AG04449 (cell line): ENCODE measurements around the gene EHD1.
A peak's percentile ranks its signal among the peaks of the same experiment; 100 is the strongest.

Experiments
- CTCF ChIA-PET: fragments of 350-600 bp; formaldehyde crosslinking; extraction: SDS; loops from one replicate; lab custom pipeline; 2021; ENCODE audit warnings: antibody characterized with exemption; lab: Yijun Ruan, JAX
- POLR2A ChIA-PET: fragments of 400-600, 350-600 bp; formaldehyde crosslinking; extraction: SDS; loops from one replicate; lab custom pipeline; 2020; ENCODE audit warnings: antibody characterized with exemption, inconsistent platforms; lab: Yijun Ruan, JAX
- DNase-seq: peaks from one replicate; pipeline ENCODE4 v3.0.0-alpha.2; 2010; ENCODE audit warnings: low read depth, low spot score
- H3K4me3 ChIP-seq: 2 replicates; pipeline ENCODE4 v1.5.1; 2011; ENCODE audit warnings: low read depth, mild to moderate bottlenecking, control low read depth, low read length
- TF ChIP-seq, protein P1 (sequence below): IDR thresholded peaks from one replicate; pipeline ENCODE4 v1.5.1; 2011; ENCODE audit warnings: mild to moderate bottlenecking, moderate library complexity, low read length, control low read depth, inconsistent platforms; ENCODE audit not compliant: insufficient read depth; ENCODE audit errors: missing control alignments

The EHD1 gene

GRCh38 chr11:64881476-64881875 is 3.1 kb upstream of the EHD1 start:
- TF ChIP-seq, protein P1, sequence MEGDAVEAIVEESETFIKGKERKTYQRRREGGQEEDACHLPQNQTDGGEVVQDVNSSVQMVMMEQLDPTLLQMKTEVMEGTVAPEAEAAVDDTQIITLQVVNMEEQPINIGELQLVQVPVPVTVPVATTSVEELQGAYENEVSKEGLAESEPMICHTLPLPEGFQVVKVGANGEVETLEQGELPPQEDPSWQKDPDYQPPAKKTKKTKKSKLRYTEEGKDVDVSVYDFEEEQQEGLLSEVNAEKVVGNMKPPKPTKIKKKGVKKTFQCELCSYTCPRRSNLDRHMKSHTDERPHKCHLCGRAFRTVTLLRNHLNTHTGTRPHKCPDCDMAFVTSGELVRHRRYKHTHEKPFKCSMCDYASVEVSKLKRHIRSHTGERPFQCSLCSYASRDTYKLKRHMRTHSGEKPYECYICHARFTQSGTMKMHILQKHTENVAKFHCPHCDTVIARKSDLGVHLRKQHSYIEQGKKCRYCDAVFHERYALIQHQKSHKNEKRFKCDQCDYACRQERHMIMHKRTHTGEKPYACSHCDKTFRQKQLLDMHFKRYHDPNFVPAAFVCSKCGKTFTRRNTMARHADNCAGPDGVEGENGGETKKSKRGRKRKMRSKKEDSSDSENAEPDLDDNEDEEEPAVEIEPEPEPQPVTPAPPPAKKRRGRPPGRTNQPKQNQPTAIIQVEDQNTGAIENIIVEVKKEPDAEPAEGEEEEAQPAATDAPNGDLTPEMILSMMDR: no peak
- DNase-seq: no peak

GRCh38 chr11:64880240-64881001 is 2.0 kb upstream of the EHD1 start:
- no peak for DNase-seq
- CTCF ChIA-PET: interaction anchor here (1.5 to 28.0 kb wide), 5 partner anchors 8 to 28 kb away, joined by 4 to 1375 read pairs (median 32); partner anchors contain the start of gene CDC42BPG
- H3K4me3 ChIP-seq: no peak overlapping the region
- TF ChIP-seq, protein P1: no peak
- POLR2A ChIA-PET: no interaction called here

More at GRCh38 chr11:64881476-64881875, 3.1 kb upstream of the EHD1 start:
- no peak overlapping the region for H3K4me3 ChIP-seq
- POLR2A ChIA-PET: interaction anchor here (0.6 to 0.7 kb wide), 2 partner anchors 49 to 99 kb away, joined by 4 read pairs; no protein-coding TSS in a partner anchor
- CTCF ChIA-PET: interaction anchor here (1.5 to 28.0 kb wide), 3 partner anchors 9 to 29 kb away, joined by 4 to 1375 read pairs (median 18); partner anchors contain the start of gene CDC42BPG

DNA sequence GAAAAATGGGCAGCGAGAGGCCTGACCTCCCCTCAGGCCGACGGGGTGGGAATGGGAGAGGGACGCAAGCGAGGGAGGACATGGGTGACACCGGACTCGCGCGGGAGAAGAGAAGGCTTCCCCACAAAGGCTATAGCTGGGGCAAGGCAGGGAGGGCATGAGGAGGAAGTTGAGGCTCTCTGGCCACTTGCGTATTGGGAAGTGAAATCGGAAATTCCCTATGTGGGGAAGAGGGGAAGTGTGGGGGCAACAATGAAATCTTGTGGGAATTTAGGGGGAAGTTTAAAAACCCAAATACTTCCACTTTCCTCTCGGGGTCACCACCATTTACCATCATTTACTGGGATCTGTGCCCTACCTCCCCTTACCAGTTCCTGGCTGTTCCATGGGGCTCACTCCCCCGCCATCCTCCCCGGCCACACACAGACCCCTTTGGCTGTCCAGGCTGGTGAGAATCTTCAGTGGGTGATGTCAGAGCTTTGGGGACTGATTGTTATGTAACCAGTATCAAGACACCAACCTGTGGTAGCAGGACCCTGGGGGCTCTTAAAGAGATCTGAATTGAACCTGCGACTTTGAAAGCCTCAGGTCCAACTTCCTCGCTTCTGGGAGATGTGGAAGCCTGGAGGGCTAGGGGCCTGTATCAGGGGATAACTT is 951 bp upstream of the EHD1 start:
- DNase-seq: no peak
- TF ChIP-seq, protein P1: no peak
- H3K4me3 ChIP-seq: peak overlapping the region; percentile 76
- ChIA-PET POLR2A (interaction anchor here (1.1 to 4.3 kb wide), 6 partner anchors 10 to 33 kb away, joined by 4 to 61 read pairs (median 12); no protein-coding TSS in a partner anchor), CTCF (interaction anchor here (2.6 to 28.0 kb wide), 4 partner anchors 10 to 135 kb away, joined by 8 to 1375 read pairs (median 60); partner anchors contain the start of genes ARL2 and CDC42BPG)

DNA sequence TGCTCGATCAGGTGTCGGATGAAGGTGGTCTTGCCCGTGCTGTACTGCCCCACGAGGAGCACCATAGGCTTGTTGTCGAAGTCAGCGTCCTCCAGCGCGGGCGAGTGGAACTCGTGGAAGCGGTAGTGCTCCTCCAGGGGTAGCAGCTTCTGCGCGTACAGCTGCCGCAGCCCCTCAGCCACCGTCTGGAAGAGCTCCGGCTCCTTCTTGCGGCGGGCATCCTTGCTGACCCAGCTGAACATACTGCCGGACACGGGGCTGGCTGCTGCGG is 263 bp downstream of the EHD1 start:
- CTCF ChIA-PET: interaction anchor here (2.6 to 28.0 kb wide), 4 partner anchors 11 to 136 kb away, joined by 8 to 1375 read pairs (median 60); partner anchors contain the start of genes ARL2 and CDC42BPG
- no peak for DNase-seq
- TF ChIP-seq, protein P1: no peak
- POLR2A ChIA-PET: interaction anchor here (0.6 to 4.3 kb wide), 10 partner anchors 10 to 68 kb away, joined by 3 to 61 read pairs (median 10); partner anchors contain the start of gene MEN1
- H3K4me3 ChIP-seq: peak overlapping the region; percentile 99

- CTCF ChIA-PET: interaction anchor here (1.4 to 28.0 kb wide), 5 partner anchors 11 to 137 kb away, joined by 5 to 1375 read pairs (median 32); partner anchors contain the start of genes ARL2 and CDC42BPG
These were observed 815 bp downstream of the EHD1 start for GRCh38 chr11:64877390-64878222.

More at GRCh38 chr11:64877390-64878222, 815 bp downstream of the EHD1 start:
- TF ChIP-seq, protein P1: no peak
- no peak for DNase-seq
- peak overlapping the region; percentile 99 for H3K4me3 ChIP-seq
- POLR2A ChIA-PET: interaction anchor here (0.6 to 4.3 kb wide), 17 partner anchors 9 to 244 kb away, joined by 3 to 61 read pairs (median 5); partner anchors contain the start of genes ARL2, ATG2A, CDC42BPG and FAU
